Urothelium cell line (cell line): ENCODE data around the gene SLC25A47.
"Not testable (repeated sequence)": the region's sequence is repeated elsewhere in the genome, so short reads cannot be mapped to it uniquely, and the experiment has no call there.

Source experiments
- DNase-seq: peaks from one replicate; pipeline ENCODE4 v3.0.0; 2011; ENCODE audit warnings: low spot score, mixed read lengths
- FAIRE-seq: peaks from 2 replicates; lab custom pipeline; 2011; peaks lifted over from hg19 to GRCh38; lab: Jason Lieb, UNC

Gene SLC25A47

GRCh38 chr14:100323121-100323941, at the start of gene SLC25A47:
Gene SLC25A47 (plus strand): TSS chr14:100323339. CDS start chr14:100323415, 76 bp downstream.
- no peak for FAIRE-seq
- DNase-seq = no peak

- DNase-seq = no peak
- no peak for FAIRE-seq
Observed at GRCh38 chr14:100274250-100274649, 48.9 kb upstream of the SLC25A47 start.

- FAIRE-seq = no peak
Observed at GRCh38 chr14:100275214-100275613, 47.9 kb upstream of the SLC25A47 start.

GRCh38 chr14:100278702-100279101, 44.4 kb upstream of the SLC25A47 start:
- peak; percentile 10 for DNase-seq
- FAIRE-seq = no peak

More at GRCh38 chr14:100275214-100275613, 47.9 kb upstream of the SLC25A47 start:
- DNase-seq = no peak

- FAIRE-seq (no peak), DNase-seq (no peak)
Observed at GRCh38 chr14:100279133-100279532, 44.0 kb upstream of the SLC25A47 start.

GRCh38 chr14:100279563-100279962, 43.6 kb upstream of the SLC25A47 start:
- FAIRE-seq = no peak

GRCh38 chr14:100281286-100282082, 41.7 kb upstream of the SLC25A47 start:
- no peak for DNase-seq
- FAIRE-seq = no peak

More at GRCh38 chr14:100279563-100279962, 43.6 kb upstream of the SLC25A47 start:
- no peak for DNase-seq

- no peak for DNase-seq
- no peak for FAIRE-seq
Observed at GRCh38 chr14:100282083-100282350, 41.1 kb upstream of the SLC25A47 start.

GRCh38 chr14:100282766-100283419, 40.2 kb upstream of the SLC25A47 start:
- FAIRE-seq (no peak), DNase-seq (no peak)

- FAIRE-seq, DNase-seq: not testable (repeated sequence)
Observed at GRCh38 chr14:100283436-100283835, 39.7 kb upstream of the SLC25A47 start.

GRCh38 chr14:100283984-100284881, 38.9 kb upstream of the SLC25A47 start:
- no peak for FAIRE-seq
- no peak for DNase-seq

GRCh38 chr14:100285021-100285912, 37.9 kb upstream of the SLC25A47 start:
- FAIRE-seq = no peak

GRCh38 chr14:100285913-100286400, 37.2 kb upstream of the SLC25A47 start:
- no peak for FAIRE-seq
- DNase-seq = no peak

More at GRCh38 chr14:100285021-100285912, 37.9 kb upstream of the SLC25A47 start:
- DNase-seq = peak; percentile 92

- DNase-seq (no peak), FAIRE-seq (no peak)
Observed at GRCh38 chr14:100286484-100287191, 36.5 kb upstream of the SLC25A47 start.

GRCh38 chr14:100287202-100287997, 35.7 kb upstream of the SLC25A47 start:
- FAIRE-seq = no peak

GRCh38 chr14:100287998-100288295, 35.2 kb upstream of the SLC25A47 start:
- FAIRE-seq, DNase-seq: not testable (repeated sequence)

More at GRCh38 chr14:100287202-100287997, 35.7 kb upstream of the SLC25A47 start:
- no peak for DNase-seq

- FAIRE-seq = no peak
- no peak for DNase-seq
Observed at GRCh38 chr14:100288382-100289185, 34.6 kb upstream of the SLC25A47 start.
